ENCODE results near the gene GAS7. TPM values are rescaled to one million over a fixed set of nuclear protein-coding genes. Genes with fewer than 3 reads are reported as not detected.

Gene GAS7
- total RNA-seq, 1 experiment from 2014 or later = 12.3 TPM

- TF ChIP-seq JAZF1 (CRISPR knock-in tag; IDR thresholded peaks at IDR 0.05) = no peak
- no peak for TF ChIP-seq NR3C1 (CRISPR knock-in tag; conservative IDR thresholded peaks at IDR 0.05; ENCODE audit: low read depth)
- no peak for TF ChIP-seq AR (CRISPR knock-in tag; IDR thresholded peaks at IDR 0.05)
- TF ChIP-seq ESRRA (CRISPR knock-in tag; IDR thresholded peaks at IDR 0.05; ENCODE audit: borderline replicate concordance) = no peak
Observed at GRCh38 chr17:10111907-10112452, 86.4 kb downstream of the GAS7 start (continued).

- H3K27ac Mint-ChIP-seq = no peak overlapping the region
- ChIA-PET POLR2A (no interaction called here), CTCF (no interaction called here)
- no peak overlapping the region for H3K4me3 Mint-ChIP-seq
- peaks cover 12% of the 10 kb centered on the region for H3K4me1 Mint-ChIP-seq
- TF ChIP-seq NR3C1 (CRISPR knock-in tag; conservative IDR thresholded peaks at IDR 0.05; ENCODE audit: low read depth) (no peak), ZNF121 (CRISPR knock-in tag; IDR thresholded peaks at IDR 0.05) (no peak), ATF1 (CRISPR knock-in tag; IDR thresholded peaks at IDR 0.05) (no peak), IRF1 (CRISPR knock-in tag; IDR thresholded peaks at IDR 0.05) (no peak), ZNF219 (CRISPR knock-in tag; IDR thresholded peaks at IDR 0.05; ENCODE audit: borderline replicate concordance) (no peak), FOXP1 (CRISPR knock-in tag; IDR thresholded peaks at IDR 0.05; ENCODE audit: borderline replicate concordance) (no peak), OVOL2 (CRISPR knock-in tag; IDR thresholded peaks at IDR 0.05; ENCODE audit: borderline replicate concordance) (no peak), ZNF317 (CRISPR knock-in tag; IDR thresholded peaks at IDR 0.05; ENCODE audit: borderline replicate concordance, low read depth) (no peak), ZNF281 (CRISPR knock-in tag; IDR thresholded peaks at IDR 0.05) (no peak), AR (CRISPR knock-in tag; IDR thresholded peaks at IDR 0.05) (no peak), ETV6 (CRISPR knock-in tag; IDR thresholded peaks at IDR 0.05) (no peak), PRDM15 (CRISPR knock-in tag; IDR thresholded peaks at IDR 0.05) (no peak), ZNF232 (CRISPR knock-in tag; IDR thresholded peaks at IDR 0.05) (no peak)
- no peaks in the 10 kb centered on the region for H3K9me3 Mint-ChIP-seq
- DNase-seq (ENCODE audit: low spot score) = no peak
- H3K27me3 Mint-ChIP-seq (ENCODE audit: low read depth) = no peaks in the 10 kb centered on the region
- H3K36me3 Mint-ChIP-seq = no peaks in the 10 kb centered on the region
- ATAC-seq = no peak
Observed at GRCh38 chr17:10109146-10109545, 89.3 kb downstream of the GAS7 start.

All from WTC11 (cell line).